SK-N-SH (cell line): ENCODE measurements around the gene C19orf73.

ENCODE experiments used
- GABPA ChIP-seq: IDR thresholded peaks from 2 replicates; pipeline ENCODE4 v1.4.0; 2012; ENCODE audit warnings: low read depth, mild to moderate bottlenecking
- REST ChIP-seq: IDR thresholded peaks from 2 replicates; pipeline ENCODE4 v1.6.1; 2012; ENCODE audit warnings: mild to moderate bottlenecking, low read depth, low read length, moderate library complexity
- RXRA ChIP-seq: IDR thresholded peaks from 2 replicates; pipeline ENCODE4 v1.4.0; 2012; ENCODE audit warnings: low read depth, mild to moderate bottlenecking, borderline replicate concordance
- USF1 ChIP-seq: IDR thresholded peaks from 2 replicates; pipeline ENCODE4 v1.4.0; 2012; ENCODE audit warnings: low read depth, borderline replicate concordance

GRCh38 chr19:49071860-49072547 lies 46.9 kb downstream of the C19orf73 start:
- TF ChIP-seq REST = no peak
- TF ChIP-seq RXRA = no peak
- TF ChIP-seq USF1 = no peak
- TF ChIP-seq GABPA = no peak
